Measurements from ENCODE around the gene HAUS3.
"Not testable (repeated sequence)": the region's sequence is repeated elsewhere in the genome, so short reads cannot be mapped to it uniquely, and the experiment has no call there.

The HAUS3 gene

DNA sequence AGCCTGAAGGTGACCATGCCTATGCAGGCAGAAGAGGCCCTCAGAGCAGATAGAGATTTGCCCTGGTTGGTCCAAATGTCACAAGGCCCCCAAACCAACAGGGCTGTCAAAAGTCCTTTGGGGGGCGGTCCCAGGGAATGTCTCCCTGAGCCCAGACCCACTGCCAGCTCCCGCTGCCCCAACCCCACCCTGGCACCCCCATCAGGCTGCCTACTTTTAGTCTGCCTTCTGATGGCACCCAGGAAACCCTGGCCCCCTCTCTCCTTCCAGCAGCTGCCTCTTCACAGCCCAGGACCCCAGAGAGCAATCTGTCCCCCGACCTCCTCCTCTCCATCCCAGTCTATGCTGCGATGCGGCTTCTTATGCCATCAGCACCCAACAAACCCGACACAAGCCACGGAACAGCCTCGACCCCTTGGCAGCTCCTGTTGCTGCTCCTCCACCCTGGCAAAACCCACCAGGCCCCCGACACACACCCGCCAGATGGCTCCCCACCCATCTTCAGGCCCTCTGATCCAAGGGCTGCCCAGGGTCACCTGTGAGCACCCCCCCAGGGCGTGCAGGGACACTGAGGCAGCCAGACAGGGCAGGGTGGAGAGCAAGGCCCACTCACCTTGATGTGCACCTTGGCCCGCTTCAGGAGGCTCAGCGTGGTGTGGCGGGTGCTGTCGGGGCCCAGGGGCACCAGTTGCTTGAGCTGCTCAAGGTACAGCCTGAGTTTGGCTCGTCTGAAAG, 10.0 kb upstream of the HAUS3 start:
- DNase-seq (ENCODE audit: low read depth in 4 of 4, low spot score in 1 of 4) = no peak

- no peak for DNase-seq (ENCODE audit: low read depth in 4 of 4, low spot score in 1 of 4)
Observed at GRCh38 chr4:2251073-2251794, 9.3 kb upstream of the HAUS3 start.

GRCh38 chr4:2250357-2251072, 8.6 kb upstream of the HAUS3 start:
- DNase-seq (ENCODE audit: low read depth in 4 of 4, low spot score in 1 of 4) = no peak

DNA sequence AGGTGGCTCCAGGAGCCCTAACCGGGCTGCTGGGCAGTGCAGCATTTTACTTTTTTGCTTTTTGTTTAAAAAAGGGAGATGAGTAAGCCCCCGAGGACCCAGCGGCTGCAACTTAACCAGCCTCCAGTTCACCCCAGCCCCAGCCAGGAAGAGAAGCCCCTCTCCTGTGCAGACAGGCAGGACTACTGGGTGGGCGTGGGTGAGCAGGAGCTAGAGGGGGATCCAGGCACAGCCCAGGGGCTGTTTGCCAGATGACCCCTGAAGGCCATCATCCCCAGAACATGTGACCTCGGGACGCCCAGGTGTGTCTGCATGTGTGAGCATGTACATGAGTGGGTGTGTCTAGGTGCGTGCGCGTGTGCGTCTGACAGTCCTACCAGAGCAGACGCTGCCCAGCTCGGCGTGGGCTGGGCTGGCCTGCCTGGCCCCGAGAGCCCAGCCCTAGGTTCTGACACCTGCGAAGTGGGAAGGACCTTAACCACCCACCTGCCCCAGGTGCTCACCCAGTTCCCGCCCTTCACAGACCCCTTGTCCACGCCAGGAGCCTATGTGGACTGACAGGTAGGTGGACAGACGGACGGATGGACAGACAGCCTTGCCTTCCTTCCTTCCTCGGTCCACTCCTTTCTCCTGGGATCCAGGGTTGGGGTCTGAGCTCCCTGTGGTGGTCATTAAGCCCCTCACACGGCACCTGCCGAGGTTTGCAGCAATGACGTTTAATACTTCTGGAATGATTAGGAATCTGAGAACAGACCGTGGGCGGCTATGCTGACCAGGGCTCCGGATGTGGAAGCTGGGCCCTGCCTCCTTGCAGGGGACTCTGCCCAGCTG, 7.8 kb upstream of the HAUS3 start:
- no peak for DNase-seq (ENCODE audit: low read depth in 4 of 4, low spot score in 1 of 4)

- DNase-seq (ENCODE audit: low read depth in 4 of 4, low spot score in 1 of 4) = no peak
Observed at GRCh38 chr4:2248821-2249261, 6.9 kb upstream of the HAUS3 start.

GRCh38 chr4:2248044-2248780, 6.3 kb upstream of the HAUS3 start:
- no peak for DNase-seq (ENCODE audit: low read depth in 4 of 4, low spot score in 1 of 4)

- DNase-seq (ENCODE audit: low read depth in 4 of 4, low spot score in 1 of 4) = no peak
Observed at GRCh38 chr4:2247128-2248043, 5.5 kb upstream of the HAUS3 start.

GRCh38 chr4:2246384-2247127, 4.6 kb upstream of the HAUS3 start:
- no peak for DNase-seq (ENCODE audit: low read depth in 4 of 4, low spot score in 1 of 4)

GRCh38 chr4:2245787-2246275, 3.9 kb upstream of the HAUS3 start:
- DNase-seq (ENCODE audit: low read depth in 4 of 4, low spot score in 1 of 4) = no peak

- DNase-seq (ENCODE audit: low read depth in 4 of 4, low spot score in 1 of 4) = no peak
Observed at GRCh38 chr4:2245057-2245786, 3.3 kb upstream of the HAUS3 start.

- no peak for DNase-seq (ENCODE audit: low read depth in 4 of 4, low spot score in 1 of 4)
Observed at GRCh38 chr4:2243681-2244380, 1.9 kb upstream of the HAUS3 start.

DNA sequence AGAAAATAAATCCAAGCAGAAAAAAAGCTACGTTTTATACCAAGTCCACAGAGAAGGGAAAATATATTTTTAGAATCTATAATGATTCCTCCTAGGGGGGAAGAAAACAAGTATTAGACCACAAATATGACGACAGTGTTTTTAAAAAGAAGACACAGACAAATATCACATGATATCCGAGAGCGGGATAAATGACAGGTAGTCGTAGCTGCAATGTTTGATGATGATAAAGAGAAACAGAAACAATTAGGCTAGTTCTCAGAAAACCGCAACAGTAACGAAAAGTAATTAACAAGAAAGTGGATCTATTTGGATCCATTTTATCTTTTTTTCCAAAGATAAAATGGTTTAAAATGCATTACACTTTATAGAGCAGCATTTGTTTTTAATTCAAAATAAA, 918 bp downstream of the HAUS3 start:
- DNase-seq (ENCODE audit: low read depth in 4 of 4, low spot score in 1 of 4) = no peak

DNA sequence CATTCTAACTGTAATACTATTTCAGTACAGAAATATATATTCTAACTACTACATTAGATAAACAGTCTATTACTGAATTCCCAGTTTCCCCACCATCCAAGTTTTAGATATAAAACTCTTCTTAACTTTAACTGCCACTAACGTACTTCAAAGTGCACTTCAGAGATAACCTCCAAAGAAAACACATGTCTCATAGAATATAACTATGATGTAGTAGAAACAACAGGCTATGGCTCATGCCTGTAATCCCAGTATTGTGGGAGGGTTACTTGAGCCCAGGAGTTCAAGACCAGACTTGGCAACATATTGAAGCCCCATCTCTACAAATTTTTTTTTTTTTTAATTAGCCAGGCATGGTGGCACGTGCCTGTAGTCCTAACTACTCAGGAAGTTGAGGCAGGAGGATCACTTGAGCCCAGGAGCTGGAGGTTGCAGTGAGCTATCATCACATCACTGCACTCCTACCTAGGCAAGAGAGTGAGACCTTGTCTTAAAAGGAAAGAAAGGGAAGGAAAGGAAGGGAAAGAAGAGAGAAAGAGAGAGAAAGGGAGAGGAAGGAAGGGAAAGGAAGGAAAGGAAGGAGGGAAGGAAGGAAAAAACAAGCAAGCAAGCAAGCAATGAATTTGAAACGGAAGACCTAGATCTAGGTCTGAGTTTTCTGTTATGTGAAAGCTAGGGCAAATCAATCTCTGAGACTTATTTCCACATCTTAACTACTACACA, 4.8 kb downstream of the HAUS3 start:
- DNase-seq (ENCODE audit: low read depth in 4 of 4, low spot score in 1 of 4) = no peak

- no peak for DNase-seq (ENCODE audit: low read depth in 4 of 4, low spot score in 1 of 4)
Observed at GRCh38 chr4:2231082-2231481, 10.8 kb downstream of the HAUS3 start.

DNA sequence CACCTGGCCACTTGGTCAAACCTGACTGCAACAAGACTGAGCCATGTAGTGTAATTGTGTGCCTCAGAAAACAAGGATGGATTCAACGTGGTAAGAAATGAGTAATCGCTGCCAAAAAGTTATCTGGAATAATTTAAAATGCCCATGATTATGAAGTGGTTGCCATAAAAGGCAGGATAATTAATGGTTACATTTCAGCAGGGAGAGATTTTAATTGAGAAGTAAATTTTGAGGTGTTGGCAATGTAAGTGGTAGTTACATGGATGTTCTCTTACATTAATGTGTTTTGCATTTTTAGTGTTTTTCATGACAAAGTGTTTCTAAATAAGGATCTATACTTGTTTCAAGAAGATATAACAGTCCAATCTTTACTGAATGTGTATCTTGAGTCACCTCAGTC, 15.7 kb downstream of the HAUS3 start:
- DNase-seq (ENCODE audit: low read depth in 4 of 4, low spot score in 1 of 4) = no peak

DNA sequence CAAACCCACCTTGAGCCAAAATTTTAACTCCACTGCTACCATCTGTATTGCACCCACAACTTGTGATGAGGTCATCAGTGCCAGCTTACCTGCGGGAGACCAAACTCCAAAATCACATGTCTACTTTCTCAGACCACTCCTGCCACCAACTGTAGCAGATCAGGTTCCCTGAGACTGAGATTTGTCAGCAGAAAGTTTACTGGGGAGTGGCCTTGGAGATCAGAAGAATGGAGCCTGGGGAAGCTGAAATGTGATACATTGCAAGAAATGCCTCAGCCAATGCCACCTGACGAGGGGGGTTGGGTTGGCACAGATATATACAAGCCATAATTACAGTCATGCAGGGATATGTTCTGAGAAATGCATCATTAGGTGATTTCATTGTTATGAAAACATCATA, 19.1 kb downstream of the HAUS3 start:
- DNase-seq (ENCODE audit: low read depth in 4 of 4, low spot score in 1 of 4) = no peak

DNA sequence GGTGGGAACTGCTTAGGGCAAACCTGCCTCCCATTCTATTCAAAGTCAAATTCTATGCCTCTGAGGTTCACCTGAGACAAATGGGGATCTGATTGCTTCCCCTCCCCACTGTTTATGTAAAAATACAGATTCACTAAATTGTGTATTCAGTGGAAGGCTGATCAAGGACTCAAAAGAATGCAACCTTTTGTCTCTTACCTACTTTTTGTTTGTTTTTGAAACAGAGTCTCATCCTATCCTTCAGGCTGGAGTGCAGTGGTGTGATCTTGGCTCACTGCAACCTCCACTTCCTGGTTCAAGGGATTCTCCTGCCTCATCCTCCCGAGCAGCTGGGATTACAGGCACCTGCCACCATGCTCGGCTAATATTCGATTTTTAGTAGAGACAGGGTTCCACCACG, 20.5 kb downstream of the HAUS3 start:
- DNase-seq (ENCODE audit: low read depth in 4 of 4, low spot score in 1 of 4) = not testable (repeated sequence)
